Measurements from ENCODE around the gene LSM14A.

DNA sequence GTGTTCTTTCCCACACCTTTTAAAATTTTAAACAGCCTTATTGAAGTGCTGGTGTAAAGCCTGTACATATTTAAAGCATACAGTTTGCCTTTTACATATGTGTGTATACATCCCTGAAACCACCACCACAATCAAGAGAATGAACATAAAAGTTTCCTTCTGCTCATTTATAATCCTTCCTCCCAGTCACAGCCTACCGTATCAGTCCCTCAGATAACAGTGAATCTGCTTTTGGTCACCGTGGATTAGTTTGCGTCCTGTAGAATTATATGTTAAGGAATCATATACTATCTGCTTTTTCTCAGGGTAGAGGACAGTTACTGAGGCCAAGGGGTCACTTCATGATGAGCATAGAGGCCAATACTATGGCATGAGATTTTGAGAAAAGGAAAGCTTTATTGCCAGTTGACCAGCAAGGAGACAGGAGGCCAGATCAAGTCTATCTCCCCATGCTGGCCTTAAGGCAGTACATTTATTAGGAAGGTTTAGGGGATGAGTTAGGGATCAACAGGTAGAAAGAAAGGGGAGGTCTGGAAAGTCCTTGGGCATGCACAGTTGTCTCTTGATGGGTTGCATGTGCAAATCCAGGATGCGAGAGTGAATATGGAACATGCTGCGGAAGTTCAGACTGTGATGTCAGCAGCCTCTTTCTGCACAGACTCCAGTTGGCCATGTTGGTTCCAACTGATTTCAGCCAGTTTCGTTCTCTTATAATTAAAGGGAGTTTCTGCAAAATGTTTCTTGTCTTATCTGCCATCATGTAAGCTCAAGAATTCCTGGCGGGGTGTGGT is 36.3 kb upstream of the LSM14A start:
- no peak for TF ChIP-seq YY1 (IDR thresholded peaks at IDR 0.05)
- TF ChIP-seq, protein P1, sequence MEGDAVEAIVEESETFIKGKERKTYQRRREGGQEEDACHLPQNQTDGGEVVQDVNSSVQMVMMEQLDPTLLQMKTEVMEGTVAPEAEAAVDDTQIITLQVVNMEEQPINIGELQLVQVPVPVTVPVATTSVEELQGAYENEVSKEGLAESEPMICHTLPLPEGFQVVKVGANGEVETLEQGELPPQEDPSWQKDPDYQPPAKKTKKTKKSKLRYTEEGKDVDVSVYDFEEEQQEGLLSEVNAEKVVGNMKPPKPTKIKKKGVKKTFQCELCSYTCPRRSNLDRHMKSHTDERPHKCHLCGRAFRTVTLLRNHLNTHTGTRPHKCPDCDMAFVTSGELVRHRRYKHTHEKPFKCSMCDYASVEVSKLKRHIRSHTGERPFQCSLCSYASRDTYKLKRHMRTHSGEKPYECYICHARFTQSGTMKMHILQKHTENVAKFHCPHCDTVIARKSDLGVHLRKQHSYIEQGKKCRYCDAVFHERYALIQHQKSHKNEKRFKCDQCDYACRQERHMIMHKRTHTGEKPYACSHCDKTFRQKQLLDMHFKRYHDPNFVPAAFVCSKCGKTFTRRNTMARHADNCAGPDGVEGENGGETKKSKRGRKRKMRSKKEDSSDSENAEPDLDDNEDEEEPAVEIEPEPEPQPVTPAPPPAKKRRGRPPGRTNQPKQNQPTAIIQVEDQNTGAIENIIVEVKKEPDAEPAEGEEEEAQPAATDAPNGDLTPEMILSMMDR (IDR thresholded peaks at IDR 0.05; ENCODE audit: low read depth, low read length, missing input control): no peak
